Cardiac muscle cell (in vitro differentiated cells and primary cell): ENCODE data around the gene RPN2. TPM values are rescaled to one million over a fixed set of nuclear protein-coding genes. Genes with fewer than 3 reads are reported as not detected.
A peak's percentile ranks its signal among the peaks of the same experiment; 100 is the strongest.

Experiments used
- DNase-seq, 2 donors: peaks; one replicate each; pipeline versions ENCODE4 v3.0.0 to v3.0.0-alpha.2; 2010 to 2017; ENCODE audit warnings: low read depth in 1 of 2, low spot score in 1 of 2
- H3K27ac ChIP-seq: fragments of 200-600 bp; sonication (generic); 2 replicates; pipeline ENCODE4 v1.5.1; 2016
- H3K27me3 ChIP-seq: fragments of 200-600 bp; sonication (generic); 2 replicates; pipeline ENCODE4 v1.6.0; 2016; ENCODE audit warnings: control low read depth
- H3K36me3 ChIP-seq: fragments of 200-600 bp; sonication (generic); 2 replicates; pipeline ENCODE4 v1.5.1; 2016; ENCODE audit warnings: control low read depth
- H3K4me1 ChIP-seq: fragments of 200-600 bp; sonication (generic); 2 replicates; pipeline ENCODE4 v1.8.1; 2017; ENCODE audit warnings: low read depth, mild to moderate bottlenecking, mixed run types
- H3K4me3 ChIP-seq: fragments of 200-600 bp; sonication (generic); 2 replicates; pipeline ENCODE4 v1.5.1; 2016; ENCODE audit warnings: mild to moderate bottlenecking
- H3K9me3 ChIP-seq: fragments of 200-600 bp; sonication (generic); 2 replicates; pipeline ENCODE4 v1.5.1; 2017; ENCODE audit warnings: low read depth, mild to moderate bottlenecking, control low read depth
- CTCF ChIP-seq: IDR thresholded peaks from 2 replicates; pipeline ENCODE4 v1.5.1; 2012; ENCODE audit warnings: low read depth, mild to moderate bottlenecking, low read length
- polyA plus RNA-seq: library from polyadenylated mRNA; unstranded; fragments of >200 nt; fragmentation: Nextera tagmentation; extraction: Ambion mirVana; gene quantifications from 2 replicates; pipeline ENCODE4 v1.2.1, GENCODE V29; 2016
- total RNA-seq: library from RNA; depleted of rRNA; stranded (reverse); fragments of >200 nt; gene quantifications from 2 replicates; pipeline ENCODE4 v1.2.3, GENCODE V29; 2016

Gene RPN2
- total and polyA plus RNA-seq, 2 experiments from 2014 or later = 150 to 259 TPM

- DNase-seq = no peak
- H3K4me1 ChIP-seq = peaks cover 15% of the 10 kb centered on the region
- no peak for TF ChIP-seq CTCF
- H3K27ac ChIP-seq = peak overlapping the region; percentile 7
- peaks cover 51% of the 10 kb centered on the region for H3K36me3 ChIP-seq
- H3K27me3 ChIP-seq = no peaks in the 10 kb centered on the region
- H3K4me3 ChIP-seq = no peak overlapping the region
- H3K9me3 ChIP-seq = no peaks in the 10 kb centered on the region
These were observed 26.7 kb downstream of the RPN2 start for GRCh38 chr20:37205794-37206193.

- Histone ChIP-seq H3K27ac (no peak overlapping the region), H3K27me3 (no peaks in the 10 kb centered on the region), H3K4me1 (peaks cover 12% of the 10 kb centered on the region), H3K9me3 (no peaks in the 10 kb centered on the region), H3K4me3 (no peak overlapping the region), H3K36me3 (peaks cover 46% of the 10 kb centered on the region)
- DNase-seq = no peak
- TF ChIP-seq CTCF = no peak
These were observed 28.0 kb downstream of the RPN2 start for GRCh38 chr20:37207171-37207570.

- DNase-seq = peak in 1 of 2 donors; percentile 24
- Histone ChIP-seq H3K4me1 (peaks cover 11% of the 10 kb centered on the region), H3K27ac (no peak overlapping the region), H3K4me3 (no peak overlapping the region), H3K9me3 (no peaks in the 10 kb centered on the region), H3K36me3 (peaks cover 53% of the 10 kb centered on the region), H3K27me3 (no peaks in the 10 kb centered on the region)
- TF ChIP-seq CTCF = no peak
These were observed 30.1 kb downstream of the RPN2 start for GRCh38 chr20:37209193-37209592.

- no peak for TF ChIP-seq CTCF
- no peaks in the 10 kb centered on the region for H3K9me3 ChIP-seq
- H3K27me3 ChIP-seq = no peaks in the 10 kb centered on the region
- H3K36me3 ChIP-seq = peaks cover 54% of the 10 kb centered on the region
- H3K4me1 ChIP-seq = peaks cover 7% of the 10 kb centered on the region
- DNase-seq = no peak
- no peak overlapping the region for H3K27ac ChIP-seq
- no peak overlapping the region for H3K4me3 ChIP-seq
These were observed 30.7 kb downstream of the RPN2 start for GRCh38 chr20:37209661-37210314.

GRCh38 chr20:37218441-37218840 lies 39.3 kb downstream of the RPN2 start:
- Histone ChIP-seq H3K4me3 (no peak overlapping the region), H3K27ac (no peak overlapping the region), H3K4me1 (peaks cover 10% of the 10 kb centered on the region), H3K36me3 (peaks cover 15% of the 10 kb centered on the region), H3K9me3 (no peaks in the 10 kb centered on the region), H3K27me3 (no peaks in the 10 kb centered on the region)
- TF ChIP-seq CTCF = no peak
- peak in 1 of 2 donors; percentile 48 for DNase-seq

GRCh38 chr20:37218976-37219375 lies 39.8 kb downstream of the RPN2 start:
- Histone ChIP-seq H3K36me3 (peaks cover 14% of the 10 kb centered on the region), H3K27me3 (no peaks in the 10 kb centered on the region), H3K27ac (no peak overlapping the region), H3K4me3 (no peak overlapping the region), H3K4me1 (peaks cover 15% of the 10 kb centered on the region), H3K9me3 (no peaks in the 10 kb centered on the region)
- DNase-seq = no peak
- no peak for TF ChIP-seq CTCF
